Cerebellar nuclear complex (tissue), 1 donor: ENCODE data around the gene RLN3.

ENCODE experiments used
- DNase-seq, 2 experiments: peaks; one replicate each; lab custom pipeline; 2025; lab: John Stamatoyannopoulos, UW

RLN3 gene

GRCh38 chr19:14027856-14028450 lies at the start of gene RLN3:
Gene RLN3, plus strand, starts transcription at chr19:14028148. Its CDS starts 57 bp downstream, at chr19:14028205.
- DNase-seq = no peak

- DNase-seq = no peak
Observed at GRCh38 chr19:13978351-13979243, 49.4 kb upstream of the RLN3 start.

- no peak for DNase-seq
Observed at GRCh38 chr19:13979244-13979615, 48.7 kb upstream of the RLN3 start.

- no peak for DNase-seq
Observed at GRCh38 chr19:13979686-13980085, 48.3 kb upstream of the RLN3 start.

GRCh38 chr19:13980340-13980739 lies 47.6 kb upstream of the RLN3 start:
- no peak for DNase-seq

- DNase-seq = no peak
Observed at GRCh38 chr19:13981021-13981420, 46.9 kb upstream of the RLN3 start.

GRCh38 chr19:13981467-13981866 lies 46.5 kb upstream of the RLN3 start:
- no peak for DNase-seq

GRCh38 chr19:13981988-13982501 lies 45.9 kb upstream of the RLN3 start:
- no peak for DNase-seq

GRCh38 chr19:13982773-13983172 lies 45.2 kb upstream of the RLN3 start:
- no peak for DNase-seq

- no peak for DNase-seq
Observed at GRCh38 chr19:13983213-13983889, 44.6 kb upstream of the RLN3 start.

GRCh38 chr19:13984186-13984585 lies 43.8 kb upstream of the RLN3 start:
- no peak for DNase-seq

- no peak for DNase-seq
Observed at GRCh38 chr19:13984875-13985741, 42.8 kb upstream of the RLN3 start.

- no peak for DNase-seq
Observed at GRCh38 chr19:13985771-13986347, 42.1 kb upstream of the RLN3 start.

- DNase-seq = peak in 1 of 2 experiments; percentile 62
Observed at GRCh38 chr19:13986348-13986904, 41.5 kb upstream of the RLN3 start.

- no peak for DNase-seq
Observed at GRCh38 chr19:13987101-13987890, 40.7 kb upstream of the RLN3 start.

- no peak for DNase-seq
Observed at GRCh38 chr19:13989487-13989886, 38.5 kb upstream of the RLN3 start.

- no peak for DNase-seq
Observed at GRCh38 chr19:13990085-13990484, 37.9 kb upstream of the RLN3 start.

GRCh38 chr19:13992025-13992424 lies 35.9 kb upstream of the RLN3 start:
- no peak for DNase-seq

- DNase-seq = no peak
Observed at GRCh38 chr19:13993590-13994300, 34.2 kb upstream of the RLN3 start.
